ENCODE measurements around the gene TRAF4.
"Not testable (repeated sequence)": the region's sequence is repeated elsewhere in the genome, so short reads cannot be mapped to it uniquely, and the experiment has no call there.

The TRAF4 gene

GRCh38 chr17:28714281-28714680 is 29.5 kb upstream of the TRAF4 start:
- DNase-seq (ENCODE audit: low read depth), result no peak

- no peak for DNase-seq (ENCODE audit: low read depth)
Observed at GRCh38 chr17:28715217-28715616, 28.6 kb upstream of the TRAF4 start.

- peak; percentile 10 for DNase-seq (ENCODE audit: low read depth)
Observed at GRCh38 chr17:28716740-28717577, 26.9 kb upstream of the TRAF4 start.

DNA sequence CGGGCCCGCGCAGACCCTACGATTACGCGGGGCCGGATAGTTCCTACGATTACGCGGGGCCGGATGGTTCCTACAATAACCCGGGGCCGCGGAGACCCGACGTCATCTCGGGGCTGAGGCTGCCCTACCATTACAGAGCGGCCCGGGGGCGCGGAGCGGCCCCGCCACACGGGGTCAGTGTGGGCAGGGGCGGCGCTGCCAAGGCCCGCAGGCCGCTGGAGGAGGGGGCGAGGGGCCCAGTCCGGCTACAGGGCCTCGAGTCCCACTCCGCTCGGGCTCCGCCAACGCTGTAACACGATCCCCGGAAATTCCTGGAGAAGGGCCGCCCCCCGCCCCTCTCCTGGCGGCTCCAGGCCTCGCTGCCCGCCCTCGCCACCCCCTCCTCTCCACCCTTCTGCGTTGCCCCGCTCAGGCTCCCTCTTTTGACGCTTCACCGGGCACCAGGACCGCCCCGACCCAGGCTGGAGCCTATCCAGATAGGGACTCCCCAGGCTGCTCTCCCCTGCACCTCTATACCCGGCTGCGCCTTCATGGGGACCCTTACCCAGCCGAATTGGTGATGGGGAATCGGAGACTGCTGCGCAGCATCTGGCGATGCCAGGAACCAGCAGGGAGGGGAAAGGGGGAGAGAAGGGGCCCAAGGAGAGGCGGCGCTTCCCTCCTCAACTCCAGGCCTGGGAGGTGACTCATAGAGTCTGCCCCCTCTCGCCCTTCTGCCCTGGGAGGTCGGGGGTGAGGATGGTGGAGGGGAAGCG is 26.1 kb upstream of the TRAF4 start, which contains the start of gene RAB34:
Gene RAB34, minus strand, starts transcription at position 291 of the 755 bp plus-strand sequence. CDS start 602 bp downstream, outside the sequence.
- peak; percentile 73 for DNase-seq (ENCODE audit: low read depth)

DNA sequence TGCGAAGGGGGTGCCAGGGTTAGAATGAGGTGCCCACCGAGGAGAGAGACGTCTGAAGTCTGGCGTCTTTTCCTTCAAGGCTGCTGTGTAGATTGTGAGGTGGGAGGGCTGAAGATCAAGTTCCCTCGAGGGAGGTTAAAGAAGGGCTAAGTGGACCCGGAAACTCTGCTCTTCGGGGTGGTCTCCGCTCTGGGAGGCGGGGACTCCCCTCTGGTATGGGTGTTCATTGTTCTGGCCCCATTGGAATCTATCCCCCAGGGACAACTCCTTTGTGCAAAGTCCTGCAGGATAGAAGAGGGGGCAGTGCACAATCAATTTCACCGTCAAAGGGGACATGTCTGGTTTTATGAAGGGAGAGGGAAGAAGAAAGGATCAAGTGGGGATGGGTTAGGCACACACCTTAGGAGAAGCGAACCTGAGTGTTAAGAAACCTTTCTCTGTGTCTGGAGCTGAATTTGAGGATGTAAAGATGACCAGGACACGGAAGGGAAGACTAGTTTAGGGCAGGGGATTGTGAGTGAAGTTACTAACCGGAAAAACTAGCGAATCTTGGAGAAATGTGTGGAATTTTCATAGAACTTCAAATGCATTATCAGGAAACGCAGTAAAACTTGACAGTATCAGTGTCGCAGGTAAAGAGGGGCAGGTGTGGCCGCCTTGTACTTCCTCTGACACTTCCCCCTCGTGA is 25.3 kb upstream of the TRAF4 start:
- no peak for DNase-seq (ENCODE audit: low read depth)

- no peak for DNase-seq (ENCODE audit: low read depth)
Observed at GRCh38 chr17:28719021-28719433, 24.8 kb upstream of the TRAF4 start.

GRCh38 chr17:28720247-28720996 is 23.4 kb upstream of the TRAF4 start:
- DNase-seq (ENCODE audit: low read depth), result no peak

DNA sequence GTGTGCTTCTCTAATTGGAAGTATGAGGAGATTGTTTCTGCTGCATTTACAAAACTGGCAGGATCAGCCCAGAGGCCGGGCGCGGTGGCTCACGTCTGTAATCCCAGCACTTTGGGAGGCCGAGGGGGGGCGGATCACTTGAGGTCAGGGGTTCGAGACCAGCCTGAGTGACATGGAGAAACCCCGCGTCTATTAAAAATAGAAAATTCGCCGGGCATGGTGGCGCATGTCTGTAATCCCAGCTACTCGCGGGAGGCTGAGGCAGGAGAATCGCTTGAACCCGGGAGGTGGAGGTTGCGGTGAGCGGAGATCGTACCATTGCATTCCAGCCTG is 22.8 kb upstream of the TRAF4 start:
- DNase-seq (ENCODE audit: low read depth), result not testable (repeated sequence)

DNA sequence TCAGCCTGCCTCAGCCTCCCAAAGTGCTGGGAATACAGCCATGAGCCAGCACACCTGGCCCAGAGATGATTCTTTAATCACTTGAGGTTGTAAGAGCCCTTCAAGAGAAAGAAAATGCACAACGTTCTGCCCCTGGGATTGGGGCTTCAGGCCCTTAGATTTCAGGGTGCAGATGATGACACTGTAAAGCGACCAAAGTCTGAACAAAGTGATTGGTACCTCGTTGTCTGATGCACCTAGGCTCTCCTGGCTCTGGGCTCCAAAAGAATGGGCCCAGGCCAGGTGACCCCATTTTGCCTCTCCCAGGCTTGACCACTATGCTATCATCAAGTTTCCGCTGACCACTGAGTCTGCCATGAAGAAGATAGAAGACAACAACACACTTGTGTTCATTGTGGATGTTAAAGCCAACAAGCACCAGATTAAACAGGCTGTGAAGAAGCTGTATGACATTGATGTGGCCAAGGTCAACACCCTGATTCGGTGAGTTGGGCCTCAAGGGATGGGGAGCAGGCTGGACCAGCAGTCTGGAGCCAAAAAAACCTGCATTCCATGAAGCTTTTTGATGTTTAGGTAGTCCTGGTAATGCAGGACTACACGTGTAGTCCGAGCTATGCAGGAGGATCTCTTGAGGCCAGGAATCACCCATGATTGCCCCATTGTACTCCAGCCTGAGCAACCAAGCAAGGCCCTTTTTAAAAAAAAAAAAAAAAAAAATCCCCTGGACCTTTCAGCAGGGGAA is 21.2 kb upstream of the TRAF4 start:
- DNase-seq (ENCODE audit: low read depth), result no peak

- DNase-seq (ENCODE audit: low read depth), result no peak
Observed at GRCh38 chr17:28723159-28723835, 20.5 kb upstream of the TRAF4 start.

DNA sequence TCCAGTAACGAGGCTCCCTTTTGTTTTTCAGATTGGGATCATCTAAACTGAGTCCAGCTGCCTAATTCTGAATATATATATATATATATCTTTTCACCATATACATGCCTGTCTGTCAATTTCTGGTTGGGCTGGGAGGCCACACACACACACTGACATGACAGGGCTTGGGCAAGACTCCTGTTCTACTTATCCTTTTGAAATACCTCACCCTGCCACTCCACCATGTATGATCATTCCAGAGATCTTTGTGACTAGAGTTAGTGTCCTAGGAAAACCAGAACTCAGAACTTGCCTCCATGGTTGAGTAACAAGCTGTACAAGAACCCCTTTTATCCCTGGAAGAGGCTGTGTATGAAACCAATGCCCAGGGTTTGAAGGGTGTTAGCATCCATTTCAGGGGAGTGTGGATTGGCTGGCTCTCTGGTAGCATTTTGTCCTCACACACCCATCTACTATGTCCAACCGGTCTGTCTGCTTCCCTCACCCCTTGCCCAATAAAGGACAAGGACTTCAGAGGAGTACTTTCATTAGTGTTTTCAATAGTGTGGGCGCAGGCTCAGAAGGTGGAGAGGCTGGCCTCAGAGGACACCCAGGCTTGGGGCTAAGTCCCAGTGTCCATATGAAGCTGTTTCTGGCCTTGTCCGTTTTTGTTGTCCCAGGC is 19.8 kb upstream of the TRAF4 start:
- DNase-seq (ENCODE audit: low read depth), result not testable (repeated sequence)

GRCh38 chr17:28724500-28725165 is 19.2 kb upstream of the TRAF4 start:
- DNase-seq (ENCODE audit: low read depth), result no peak

DNA sequence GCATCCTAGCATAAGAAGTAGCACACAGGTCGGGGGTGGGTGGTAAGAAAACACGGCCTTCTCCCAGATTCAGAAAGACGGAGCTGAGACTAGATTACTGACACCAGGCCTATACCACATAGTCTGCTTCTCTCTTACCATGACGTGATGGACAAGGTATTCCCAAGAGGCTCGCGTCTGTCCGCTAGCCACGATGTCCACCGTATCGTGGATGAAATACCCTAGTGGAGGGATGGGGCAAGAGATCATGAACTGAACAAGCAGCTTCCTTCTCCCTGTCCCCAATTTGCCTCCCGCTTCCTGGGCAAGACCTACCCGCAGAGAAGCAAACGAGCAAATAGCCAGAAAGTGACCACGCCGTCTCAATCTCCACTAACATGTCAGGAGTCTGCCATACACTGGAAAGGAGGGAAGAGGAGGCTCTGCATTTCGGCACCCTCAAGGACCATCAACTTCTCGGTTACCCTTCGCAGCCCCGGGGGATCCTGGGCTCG is 18.6 kb upstream of the TRAF4 start:
- DNase-seq (ENCODE audit: low read depth), result no peak

DNA sequence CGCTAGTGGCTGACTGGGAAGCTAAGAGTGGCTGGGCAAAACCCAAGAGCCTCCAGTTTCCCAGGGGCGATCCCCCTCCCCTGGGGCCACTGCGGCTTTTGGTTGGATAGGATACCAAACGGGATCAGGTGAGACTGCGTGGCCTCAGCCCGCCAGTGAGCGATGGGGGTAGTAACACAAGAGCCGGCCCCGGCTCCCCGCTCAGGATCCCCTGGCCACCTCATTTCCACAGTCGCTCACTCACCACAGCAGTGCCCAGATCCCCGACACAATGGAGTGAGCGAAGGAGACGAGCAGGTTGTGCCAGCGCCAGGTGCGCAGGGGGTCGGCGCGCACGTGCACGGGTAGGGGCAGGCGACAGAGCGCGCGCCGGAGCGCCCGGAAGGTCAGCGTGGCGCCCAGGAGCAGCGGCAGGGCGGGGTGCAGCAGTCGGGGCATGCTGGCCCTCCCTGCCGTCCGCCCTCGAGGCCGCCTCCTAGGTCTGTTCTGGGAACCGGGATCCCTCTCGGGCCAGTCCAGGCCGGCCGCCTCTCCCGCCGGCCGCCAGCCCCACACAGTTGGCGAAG is 18.1 kb upstream of the TRAF4 start:
- peak; percentile 69 for DNase-seq (ENCODE audit: low read depth)

- DNase-seq (ENCODE audit: low read depth), result no peak
Observed at GRCh38 chr17:28726226-28726626, 17.6 kb upstream of the TRAF4 start, which contains the start of gene TLCD1. TLCD1 (minus strand) TSS chr17:28726233; CDS start chr17:28726097, 136 bp downstream.

DNA sequence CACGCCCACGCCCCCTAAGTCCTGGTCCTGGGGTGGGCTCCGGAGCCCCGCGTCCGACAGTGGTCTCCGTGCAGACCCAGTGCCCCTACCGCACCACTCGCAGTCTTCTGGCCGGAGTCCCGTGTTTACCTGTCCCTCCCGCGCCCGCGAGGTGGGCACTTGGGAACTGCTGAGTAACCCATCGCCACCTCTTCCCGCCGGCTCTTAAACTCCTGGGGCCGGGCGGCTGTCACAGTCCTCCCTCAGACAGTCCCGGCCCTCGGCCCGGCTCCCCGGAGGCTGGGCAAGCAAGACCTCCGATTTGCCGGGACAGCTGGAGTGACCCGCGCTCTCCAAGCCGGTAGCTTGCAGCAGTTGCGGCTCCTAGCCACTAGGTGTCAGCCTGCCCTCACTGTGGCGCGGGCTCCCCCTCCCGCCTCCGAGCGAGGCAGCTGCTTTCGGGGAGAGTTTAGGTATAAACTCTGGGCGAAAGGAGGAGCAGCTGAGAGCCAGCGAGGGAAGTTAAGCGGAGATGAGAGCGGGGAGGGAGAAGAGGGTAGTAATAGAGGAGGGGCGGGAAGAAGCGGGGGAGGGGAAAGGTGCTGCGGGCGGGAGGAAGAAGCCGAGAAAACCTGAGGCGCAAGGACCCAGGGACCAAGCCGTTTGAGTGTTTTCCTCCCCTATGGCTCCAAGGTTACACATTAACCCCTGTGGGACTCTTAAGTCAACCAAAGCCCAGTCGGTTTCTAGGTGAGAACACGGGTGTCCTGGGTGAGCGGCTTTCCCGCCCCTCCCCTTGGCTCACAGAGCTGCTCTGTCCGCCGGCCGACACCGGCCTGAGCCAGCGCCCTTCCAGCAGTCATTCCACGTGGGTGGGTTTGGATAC is 17.0 kb upstream of the TRAF4 start:
- DNase-seq (ENCODE audit: low read depth), result peak; percentile 83

DNA sequence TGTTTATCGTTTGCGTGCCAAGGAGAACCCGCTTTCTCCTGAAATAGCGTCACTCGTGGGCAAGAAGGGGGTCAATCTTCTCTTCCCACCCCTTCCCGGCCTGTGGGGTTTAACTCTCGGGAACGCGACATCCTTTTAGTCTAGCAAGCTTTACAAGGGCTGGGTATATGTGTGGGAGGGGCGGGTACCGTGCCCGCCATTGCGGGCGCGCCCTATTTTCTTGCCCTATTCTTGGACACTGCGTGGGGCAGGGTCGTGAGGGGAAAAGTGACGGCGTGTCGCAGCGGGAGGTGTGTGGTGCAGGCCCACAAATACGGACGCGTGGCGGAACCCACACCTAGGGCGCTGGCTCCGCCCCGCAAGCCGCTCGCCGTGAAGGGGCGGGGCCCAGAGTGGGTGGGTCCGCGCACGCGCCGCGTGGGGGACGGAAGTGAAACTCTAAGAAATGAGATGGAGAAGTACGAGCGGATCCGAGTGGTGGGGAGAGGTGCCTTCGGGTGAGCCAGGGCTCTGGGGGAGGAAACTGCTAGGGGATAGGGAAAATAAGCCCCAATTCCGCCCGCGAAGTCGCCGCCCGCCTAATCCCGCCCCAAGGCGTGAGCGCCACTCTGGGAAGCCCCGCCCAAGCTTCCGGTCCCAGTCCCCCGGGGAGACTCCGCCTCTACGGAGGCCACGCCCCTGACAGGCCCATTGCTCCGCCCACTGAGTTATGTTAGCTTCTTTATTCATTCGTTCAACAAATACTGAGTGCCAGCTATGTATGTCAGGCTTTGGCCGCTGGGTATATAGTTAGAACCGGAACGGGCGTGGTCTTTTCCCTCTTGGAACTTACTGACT is 15.2 kb upstream of the TRAF4 start, which contains the start of gene NEK8:
Gene NEK8, plus strand, starts transcription at position 425 of the 837 bp plus-strand sequence. Its CDS starts 26 bp downstream, at position 451.
- DNase-seq (ENCODE audit: low read depth), result peak; percentile 82
